NCI-H446 treated with DMSO at 0.1 percent for 48 hours (cell line): ENCODE results near the gene JAKMIP3.
"Not testable (repeated sequence)": the region's sequence is repeated elsewhere in the genome, so short reads cannot be mapped to it uniquely, and the experiment has no call there.

Source experiments
- DNase-seq: peaks from one replicate; lab custom pipeline; 2025; lab: John Stamatoyannopoulos, UW

The JAKMIP3 gene

GRCh38 chr10:132064771-132065437, 842 bp upstream of the JAKMIP3 start:
- DNase-seq, result no peak

GRCh38 chr10:132066186-132066585, 440 bp downstream of the JAKMIP3 start:
- DNase-seq, result no peak

GRCh38 chr10:132066812-132067211, 1.1 kb downstream of the JAKMIP3 start:
- no peak for DNase-seq

- DNase-seq, result no peak
Measured at GRCh38 chr10:132068431-132069121, 2.8 kb downstream of the JAKMIP3 start.

DNA sequence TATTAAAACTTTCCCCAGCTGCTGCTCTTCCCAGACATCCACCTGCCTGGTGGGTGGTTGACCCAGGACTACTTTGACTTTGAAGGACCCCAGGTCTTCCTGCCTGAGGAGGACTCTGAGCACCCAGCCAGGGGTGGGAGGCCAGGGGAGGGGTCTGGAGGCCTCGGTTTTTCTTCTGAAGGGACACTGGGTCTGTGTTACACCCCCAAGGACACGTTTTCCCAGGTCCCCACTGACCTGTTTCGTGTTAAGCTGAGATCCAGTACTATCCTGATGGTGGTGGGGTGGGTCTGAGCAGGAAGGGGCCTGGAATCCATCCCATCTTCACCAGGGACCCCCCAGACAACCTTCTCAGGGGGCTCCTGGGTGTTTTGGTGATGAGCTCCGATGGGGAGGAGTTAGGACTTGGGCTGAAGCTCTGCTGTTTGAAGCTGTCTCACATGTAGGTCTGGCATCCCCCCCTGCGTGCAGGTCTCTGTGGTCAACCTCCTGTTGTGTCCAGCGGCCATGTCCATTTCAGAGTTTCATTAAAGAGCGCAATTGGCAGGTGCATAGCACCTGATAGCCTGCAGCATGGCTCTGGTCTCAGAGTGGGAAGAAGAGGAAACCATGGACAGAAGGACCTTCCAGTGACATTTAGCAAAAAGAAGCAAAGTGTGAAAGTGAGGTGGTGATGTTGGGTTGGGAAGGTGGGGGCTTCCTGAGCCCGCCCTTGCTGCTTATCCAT, 3.5 kb downstream of the JAKMIP3 start:
- no peak for DNase-seq

- no peak for DNase-seq
Measured at GRCh38 chr10:132069849-132070182, 4.1 kb downstream of the JAKMIP3 start.

- no peak for DNase-seq
Measured at GRCh38 chr10:132070724-132071123, 5.0 kb downstream of the JAKMIP3 start.

DNA sequence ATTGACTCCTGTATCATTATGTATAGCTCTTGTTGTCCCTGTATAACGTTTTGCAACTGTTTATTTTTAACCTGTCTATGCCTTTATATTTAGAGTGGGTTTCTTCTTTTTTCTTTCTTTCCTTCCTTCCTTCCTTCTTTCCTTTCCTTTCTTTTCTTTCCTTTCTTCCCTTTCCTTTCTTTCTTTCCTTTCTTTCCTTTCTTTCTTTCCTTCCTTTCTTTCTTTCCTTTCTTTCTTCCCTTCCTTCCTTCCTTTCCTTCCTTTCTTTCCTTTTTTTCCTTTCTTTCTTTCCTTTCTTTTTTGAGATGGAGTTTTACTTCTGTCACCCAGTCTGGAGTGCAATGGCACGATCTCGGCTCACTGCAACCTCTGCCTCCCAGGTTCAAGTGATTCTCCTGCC, 5.9 kb downstream of the JAKMIP3 start:
- no peak for DNase-seq

DNA sequence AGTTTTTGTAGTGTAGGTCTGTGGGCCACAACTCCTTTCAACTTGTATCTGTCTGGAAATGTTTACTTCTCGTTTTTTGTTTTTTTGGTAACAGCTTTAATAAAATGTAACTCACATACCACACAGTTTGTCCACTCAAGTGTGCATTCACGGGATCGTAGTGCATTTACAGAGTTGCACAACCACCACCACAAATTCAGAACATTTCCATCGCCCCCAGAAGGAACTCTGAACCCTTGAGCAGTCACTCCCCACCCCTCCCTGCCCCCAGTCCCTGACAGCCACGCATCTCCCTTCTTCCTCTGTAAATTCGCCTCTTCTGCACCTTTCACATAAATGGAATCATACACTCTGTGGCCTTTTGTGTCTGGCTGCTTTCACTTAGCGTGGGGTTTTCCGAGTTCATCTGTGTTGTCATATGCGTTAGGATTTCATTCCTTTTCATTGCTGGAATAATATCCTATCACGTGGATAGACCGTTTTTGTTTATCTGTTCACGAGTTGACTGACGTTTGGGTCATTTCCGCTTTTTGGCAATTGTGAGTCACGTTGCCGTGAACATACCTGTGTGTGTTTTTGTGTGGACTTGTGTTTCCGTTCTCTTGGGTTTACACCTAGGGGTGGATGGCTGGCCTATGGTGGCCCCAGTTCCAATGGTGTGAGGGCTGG, 10.3 kb downstream of the JAKMIP3 start:
- no peak for DNase-seq

DNA sequence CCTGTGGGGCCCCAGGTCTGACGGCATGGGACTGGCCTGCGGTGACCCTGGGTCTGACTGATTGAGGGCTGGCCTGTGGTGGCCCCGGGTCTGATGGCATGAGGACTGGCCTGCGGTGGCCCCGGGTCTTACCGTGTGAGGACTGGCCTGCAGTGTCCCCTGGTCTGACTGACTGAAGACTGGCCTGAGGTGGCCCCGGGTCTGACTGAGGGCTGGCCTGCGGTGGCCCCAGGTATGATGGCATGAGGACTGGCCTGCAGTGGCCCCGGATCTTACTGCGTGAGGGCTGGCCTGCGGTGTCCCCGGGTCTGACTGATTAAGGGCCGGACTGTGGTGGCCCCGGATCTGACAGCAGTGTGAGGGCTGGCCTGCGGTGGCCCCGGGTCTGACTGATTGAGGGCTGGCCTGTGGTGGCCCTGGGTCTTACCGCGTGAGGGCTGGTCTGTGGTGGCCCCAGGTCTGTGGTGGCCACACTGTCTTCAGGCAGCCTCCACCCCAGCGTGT, 10.9 kb downstream of the JAKMIP3 start:
- no peak for DNase-seq

DNA sequence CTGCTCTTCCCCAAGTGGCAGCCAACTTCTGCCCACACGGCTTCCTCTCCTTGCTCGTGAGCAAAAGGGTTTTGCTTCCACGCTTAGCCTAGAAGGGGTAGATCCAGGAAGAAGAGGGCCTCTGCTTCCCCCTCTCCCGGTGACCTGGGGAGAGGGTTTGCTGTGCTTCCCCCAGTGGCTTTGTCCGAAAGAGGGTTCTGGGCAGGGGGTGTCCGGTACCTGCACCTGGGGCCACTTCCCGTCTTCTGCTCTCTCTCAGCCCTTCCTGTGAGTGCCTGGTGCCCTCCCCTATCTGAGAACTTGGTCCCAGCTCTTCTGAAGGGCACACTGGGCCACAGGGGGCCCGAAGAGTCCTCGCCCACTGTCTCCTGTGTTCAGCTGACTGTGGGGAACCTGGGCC, 11.3 kb downstream of the JAKMIP3 start:
- no peak for DNase-seq

- no peak for DNase-seq
Measured at GRCh38 chr10:132078746-132079345, 13.1 kb downstream of the JAKMIP3 start.

GRCh38 chr10:132084384-132084783, 18.6 kb downstream of the JAKMIP3 start:
- not testable (repeated sequence) for DNase-seq

- DNase-seq, result not testable (repeated sequence)
Measured at GRCh38 chr10:132093236-132093635, 27.5 kb downstream of the JAKMIP3 start.

DNA sequence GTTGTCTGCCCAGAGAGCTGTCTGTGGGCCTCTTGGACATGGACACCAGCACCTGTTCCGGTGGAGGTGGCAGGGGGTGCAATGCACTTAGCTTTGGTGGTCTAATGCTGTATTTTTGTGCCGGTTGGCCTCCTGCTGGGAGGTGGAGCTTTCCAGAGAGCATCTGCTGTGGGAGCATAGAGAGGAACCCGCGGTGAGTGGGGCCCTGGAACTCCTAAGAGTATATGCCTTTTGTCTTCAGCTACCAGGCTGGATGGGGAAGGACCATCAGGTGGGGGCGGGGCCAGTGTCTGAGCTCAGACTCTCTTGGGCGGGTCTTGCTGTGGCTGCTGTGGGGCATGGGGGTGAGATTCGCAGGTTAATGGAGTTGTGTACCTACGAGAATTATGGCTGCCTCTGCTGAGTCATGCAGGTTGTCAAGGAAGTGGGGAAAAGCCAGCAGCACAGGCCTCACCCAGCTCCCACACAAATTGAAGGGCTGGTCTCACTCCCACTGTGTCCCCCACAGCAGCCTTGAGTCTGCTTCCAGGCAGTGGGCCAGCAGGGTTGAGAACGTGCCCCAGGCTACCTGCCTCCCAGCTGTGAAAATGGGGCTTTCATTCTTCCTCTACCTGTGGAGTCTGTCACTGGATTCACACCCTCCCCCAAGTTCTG, 29.0 kb downstream of the JAKMIP3 start:
- no peak for DNase-seq

- DNase-seq, result no peak
Measured at GRCh38 chr10:132095403-132096113, 29.8 kb downstream of the JAKMIP3 start.

DNA sequence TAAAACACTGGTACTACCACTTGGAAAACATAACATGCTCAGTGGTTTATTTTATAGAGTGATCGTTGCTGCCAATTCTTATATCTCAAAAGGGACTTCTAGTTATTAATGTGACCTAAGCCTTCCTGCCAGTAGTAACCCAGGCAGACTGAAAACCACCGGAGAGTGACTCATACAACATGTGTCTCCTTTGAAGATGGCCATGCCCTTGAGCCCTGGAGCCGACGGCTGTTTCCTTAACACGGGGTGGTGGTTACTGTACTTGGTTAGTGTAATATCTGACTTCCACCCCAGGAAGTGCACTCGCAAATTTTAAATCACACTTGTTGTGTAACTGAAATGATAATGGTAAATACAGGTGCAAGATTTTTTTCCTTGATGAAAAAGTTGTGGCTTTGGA, 30.5 kb downstream of the JAKMIP3 start:
- DNase-seq, result no peak

DNA sequence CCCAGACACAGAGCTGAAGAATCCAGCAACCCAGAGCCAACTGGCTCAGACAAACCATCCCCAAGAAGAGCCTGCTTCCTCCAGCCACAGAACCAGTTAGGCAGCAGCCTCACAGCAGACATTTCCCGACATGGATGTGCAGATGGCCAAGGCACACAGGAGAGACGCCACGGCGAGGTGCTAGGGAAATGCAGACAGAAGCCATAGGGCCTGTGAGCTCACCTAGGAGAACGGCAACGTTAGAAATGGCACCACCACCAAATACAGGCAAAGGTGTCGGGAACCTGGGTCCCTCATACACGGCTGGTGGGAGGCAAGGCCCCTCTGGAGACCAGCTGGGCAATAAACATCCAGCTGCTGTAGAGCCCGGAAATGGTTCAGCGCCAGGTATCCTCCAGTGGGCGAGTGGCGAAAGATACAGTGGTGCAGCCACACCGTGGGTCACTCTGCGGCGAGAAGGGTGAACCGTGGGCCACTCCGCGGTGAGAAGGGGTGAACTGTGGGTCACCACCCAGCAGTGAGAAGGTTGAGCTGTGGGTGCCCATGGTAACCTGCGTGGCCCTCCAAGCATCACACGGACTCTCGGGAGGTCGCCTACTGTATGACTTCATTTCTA, 31.2 kb downstream of the JAKMIP3 start:
- DNase-seq, result no peak

DNA sequence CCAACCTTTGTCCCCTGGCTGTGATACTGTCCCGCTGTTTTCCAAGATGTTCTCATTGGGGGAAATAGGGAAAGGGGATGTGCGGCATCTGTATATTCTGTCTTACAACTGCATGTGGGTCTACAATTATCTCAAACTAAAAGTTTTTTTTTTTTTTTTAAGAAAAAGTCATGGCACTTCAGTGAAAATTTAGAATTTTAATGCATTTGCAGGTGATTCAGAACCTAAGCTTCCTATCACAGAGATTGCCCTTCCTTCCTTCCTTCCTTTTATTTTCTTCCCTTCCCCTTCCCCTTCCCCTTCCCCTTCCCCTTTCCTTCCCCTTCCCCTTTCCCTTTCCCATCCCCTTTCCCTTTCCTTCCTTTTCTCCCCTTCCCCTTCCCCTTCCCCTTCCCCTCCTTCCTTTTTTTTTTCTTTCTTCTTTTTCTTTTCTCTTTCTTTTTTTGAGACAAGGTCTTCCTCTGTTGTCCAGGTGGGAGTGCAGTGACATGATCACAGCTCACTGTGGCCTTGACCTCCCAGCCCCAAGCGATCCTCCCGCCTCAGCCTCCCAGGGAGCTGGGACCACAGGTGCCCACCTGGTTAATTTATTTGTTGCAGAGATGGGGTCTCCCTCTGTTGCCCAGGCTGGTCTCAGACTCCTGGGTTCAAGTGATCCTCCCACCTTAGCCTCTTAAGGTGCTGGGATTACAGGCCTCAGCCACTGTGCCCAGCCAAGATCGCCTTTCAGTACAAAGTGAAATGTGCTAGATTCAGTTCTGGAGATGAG, 32.0 kb downstream of the JAKMIP3 start:
- DNase-seq, result no peak
